K562 (cell line): Measurements from ENCODE around the gene SGK1. TPM values are rescaled to one million over a fixed set of nuclear protein-coding genes. Genes with fewer than 3 reads are reported as not detected.
"Not testable (repeated sequence)": the region's sequence is repeated elsewhere in the genome, so short reads cannot be mapped to it uniquely, and the experiment has no call there.

Experiments
- ATAC-seq: fragments of 200-7000 bp; cut with Tn5 transposase; 3 replicates; pipeline ENCODE4 v1.9.1; 2020; ENCODE audit warnings: moderate library complexity
- BruUV-seq: library from RNA; stranded (reverse); fragments of 400-500 nt; replicated peaks from 2 replicates; lab custom pipeline; 2021; lab: Mats Ljungman, UMichigan
- CTCF ChIA-PET: fragments of 300-600 bp; formaldehyde crosslinking; extraction: SDS; loops from one replicate; lab custom pipeline; 2021; ENCODE audit warnings: low intra/inter-chr PET ratio; lab: Yijun Ruan, JAX
- POLR2A ChIA-PET: fragments of 300-600, 350-650 bp; sonication (Branson Sonifier 250); formaldehyde crosslinking; extraction: SDS; loops from one replicate; lab custom pipeline; 2021; ENCODE audit warnings: antibody characterized with exemption, inconsistent platforms; lab: Yijun Ruan, JAX
- DNase-seq, 4 experiments: peaks; one replicate each; pipeline versions ENCODE4 v3.0.0 to v3.0.0-alpha.2; 2011 to 2018; ENCODE audit warnings: low spot score in 3 of 4, mixed read lengths in 3 of 4; ENCODE audit errors: extremely low read depth in 1 of 4
- FAIRE-seq: peaks from 2 replicates; lab custom pipeline; 2011; peaks lifted over from hg19 to GRCh38; lab: Jason Lieb, UNC
- H2AFZ ChIP-seq: 2 replicates; pipeline ENCODE4 v1.6.0; 2011; ENCODE audit warnings: low read depth, low read length, control low read depth, inconsistent platforms
- H3K27ac ChIP-seq: fragments of 200-600 bp; 3 replicates; pipeline ENCODE4 v1.8.0; 2011; ENCODE audit warnings: low read depth, mild to moderate bottlenecking, control low read depth, inconsistent platforms, low read length, moderate library complexity, mixed read lengths; ENCODE audit errors: extremely low read depth
- H3K27me3 ChIP-seq, 2 experiments: fragments of 300-600 bp in 1 of 2; 2 replicates in 1 of 2; 3 replicates in 1 of 2; pipeline versions ENCODE4 v1.6.0 to v1.8.0; 2011; ENCODE audit warnings: inconsistent platforms in 2 of 2, low read length in 2 of 2, mild to moderate bottlenecking in 1 of 2, mixed read lengths in 1 of 2, moderate library complexity in 1 of 2; ENCODE audit not compliant: control insufficient read depth in 2 of 2, insufficient read depth in 2 of 2
- H3K36me3 ChIP-seq: fragments of 300-600 bp; 3 replicates; pipeline ENCODE4 v1.8.0; 2011; ENCODE audit warnings: mild to moderate bottlenecking, low read length, inconsistent platforms; ENCODE audit not compliant: control insufficient read depth, insufficient read depth
- H3K4me1 ChIP-seq, 2 experiments: fragments of 200-600 bp in 1 of 2; replicated peaks in 1 of 2; 2 replicates in 1 of 2; 3 replicates in 1 of 2; pipeline versions ENCODE4 v1.5.1 to v1.8.0; 2011; ENCODE audit warnings: inconsistent platforms in 2 of 2, low read length in 2 of 2, mild to moderate bottlenecking in 1 of 2, mixed read lengths in 1 of 2, moderate library complexity in 1 of 2; ENCODE audit not compliant: control insufficient read depth in 2 of 2, insufficient read depth in 2 of 2
- H3K4me2 ChIP-seq: 2 replicates; pipeline ENCODE4 v1.6.1; 2011; ENCODE audit warnings: low read length, control low read depth, inconsistent platforms, mixed read lengths; ENCODE audit not compliant: insufficient read depth
- H3K4me3 ChIP-seq: fragments of 200-600 bp; sonication (generic), shearing (Covaris generic); 2 replicates; pipeline ENCODE4 v1.5.1; 2016; ENCODE audit warnings: control low read depth, inconsistent platforms
- H3K79me2 ChIP-seq: fragments of 200-600 bp; 3 replicates; pipeline ENCODE4 v1.8.0; 2011; ENCODE audit warnings: low read length, inconsistent platforms; ENCODE audit not compliant: control insufficient read depth, insufficient read depth
- H3K9ac ChIP-seq, 2 experiments: 2 replicates each; pipeline versions ENCODE4 v1.6.0 to v1.6.1; 2011; ENCODE audit warnings: low read depth in 2 of 2, low read length in 2 of 2, control low read depth in 1 of 2, inconsistent platforms in 1 of 2, mild to moderate bottlenecking in 1 of 2, mixed read lengths in 1 of 2; ENCODE audit not compliant: insufficient read depth in 1 of 2
- H3K9me1 ChIP-seq: one replicate; pipeline ENCODE4 v1.6.0; 2011; ENCODE audit warnings: inconsistent platforms, mild to moderate bottlenecking, low read length, moderate library complexity; ENCODE audit not compliant: control insufficient read depth, insufficient read depth
- H3K9me3 ChIP-seq: replicated peaks from 2 replicates; pipeline ENCODE4 v1.5.1; 2011; ENCODE audit warnings: low read depth, low read length, inconsistent platforms; ENCODE audit not compliant: control insufficient read depth, insufficient read depth
- H4K20me1 ChIP-seq: replicated peaks from 2 replicates; pipeline ENCODE4 v1.6.1; 2011; ENCODE audit warnings: low read length, inconsistent platforms, mixed read lengths; ENCODE audit not compliant: control insufficient read depth, insufficient read depth
- ATF7 ChIP-seq: fragments of 450-650 bp; IDR thresholded peaks from 2 replicates; pipeline ENCODE4 v1.7.1; 2014; ENCODE audit warnings: mild to moderate bottlenecking, moderate library complexity
- CHD1 ChIP-seq: fragments of 200-600 bp; sonication (generic); IDR thresholded peaks from one replicate; pipeline ENCODE4 v1.6.1; 2012; ENCODE audit warnings: mild to moderate bottlenecking, moderate library complexity, low read length, inconsistent platforms
- CREB3 ChIP-seq: fragments of 450-650 bp; conservative IDR thresholded peaks from 2 replicates; pipeline ENCODE4 v1.6.1; 2016; ENCODE audit warnings: missing genetic modification characterization, low read depth, mild to moderate bottlenecking, missing compliant biosample characterization, moderate library complexity
- CREBBP ChIP-seq: IDR thresholded peaks from one replicate; pipeline ENCODE4 v1.6.1; 2012; ENCODE audit warnings: low read depth, mild to moderate bottlenecking, control low read depth, inconsistent platforms, low read length
- HDAC2 ChIP-seq: fragments of 450-650 bp; IDR thresholded peaks from 2 replicates; pipeline ENCODE4 v1.6.1; 2016; ENCODE audit warnings: mild to moderate bottlenecking
- KDM1A ChIP-seq, 2 experiments: fragments of 450-650 bp; IDR thresholded peaks; 2 replicates each; pipeline ENCODE4 v1.6.1; 2016; ENCODE audit warnings: mild to moderate bottlenecking in 2 of 2
- KDM5B ChIP-seq: fragments of 200-600 bp; sonication (generic); IDR thresholded peaks from 2 replicates; pipeline ENCODE4 v1.6.1; 2012; ENCODE audit warnings: low read depth, mild to moderate bottlenecking, moderate library complexity, low read length, control low read depth, inconsistent platforms; ENCODE audit not compliant: insufficient replicate concordance
- RBM15 ChIP-seq: fragments of 200-400 bp; formaldehyde crosslinking; IDR thresholded peaks from 2 replicates; pipeline ENCODE4 v1.6.1; 2018; ENCODE audit warnings: mild to moderate bottlenecking, low read length, moderate library complexity; ENCODE audit not compliant: insufficient read depth
- ZNF239 ChIP-seq: fragments of 250-450 bp; sonication (Bioruptor Pico); IDR thresholded peaks from 2 replicates; pipeline ENCODE4 v1.4.0; 2020; ENCODE audit warnings: mild to moderate bottlenecking
- ZNF398 ChIP-seq: fragments of 250-450 bp; sonication (Bioruptor Pico); IDR thresholded peaks from 2 replicates; pipeline ENCODE4 v1.8.0; 2021; ENCODE audit warnings: moderate library complexity, mild to moderate bottlenecking, inconsistent platforms
- WGBS: fragments of 100-300 bp; shearing (Covaris generic); methylation state at CpG from one replicate; pipeline ENCODE4 v1.1.6; 2016; ENCODE audit warnings: low coverage, mixed read lengths; ENCODE audit not compliant: insufficient coverage; ENCODE audit errors: missing lambda C conversion rate; 5-methylcytosine and 5-hydroxymethylcytosine counted together
- in situ Hi-C: fragments of 300-500 bp; cut with MboI; formaldehyde crosslinking; loops from 4 replicates; pipeline ENCODE4 v1.15.0; 2018; ENCODE audit warnings: inconsistent platforms, mixed read lengths
- intact Hi-C: fragments of 100-400 bp; cut with micrococcal nuclease; formaldehyde crosslinking; loops from 2 replicates; pipeline ENCODE4 v1.14.2; 2022
- polyA plus RNA-seq, 8 experiments: library from polyadenylated mRNA; depleted of rRNA in 4 of 8; stranded (reverse) in 5 of 8; unstranded in 3 of 8; fragments of >200 nt; fragmentation: Nextera tagmentation in 2 of 8; fragmentation: Illumina TruSeq in 1 of 8; extraction: Ambion mirVana in 2 of 8; extraction: Trizol in 1 of 8; gene quantifications; 2 replicates each; pipeline versions ENCODE4 v1.2.1 to v1.2.3, GENCODE V29; 2011 to 2014; ENCODE audit warnings: inconsistent platforms in 1 of 8, missing spikeins in 1 of 8
- total RNA-seq, 7 experiments: library from RNA; depleted of rRNA in 6 of 7; stranded (reverse); fragments of >200 nt in 6 of 7; fragmentation: Illumina TruSeq in 2 of 7; extraction: Trizol in 2 of 7; gene quantifications; 2 replicates each; pipeline versions ENCODE4 v1.2.1 to v1.2.3, GENCODE V29; 2011 to 2021; ENCODE audit warnings: low replicate concordance in 1 of 7

The SGK1 gene
- total and polyA plus RNA-seq, 9 of the 15 experiments (the other 6 are each of a cell fraction or from before 2014, with no cell fraction given) = 3.5 to 7.2 (median 3.9) TPM

GRCh38 chr6:134304381-134304780 lies 13.5 kb downstream of the SGK1 start:
- H3K9ac ChIP-seq, ATAC-seq, H4K20me1 ChIP-seq, in situ Hi-C loops, H2AFZ ChIP-seq, H3K9me3 ChIP-seq, H3K79me2 ChIP-seq, POLR2A ChIA-PET, H3K27ac ChIP-seq, DNase-seq, H3K36me3 ChIP-seq, FAIRE-seq, CTCF ChIA-PET, H3K4me1 ChIP-seq, H3K4me3 ChIP-seq, BruUV-seq, H3K27me3 ChIP-seq, H3K9me1 ChIP-seq, intact Hi-C loops, H3K4me2 ChIP-seq: not testable (repeated sequence)
- WGBS = 40% methylated on average over 6 of the region's 6 CpGs
- 0 out of 4 replicates have a peak, but pooled peaks have one; percentile 10 to 34 for TF ChIP-seq KDM1A (IDR thresholded peaks at IDR 0.05)

- Histone ChIP-seq H3K36me3 (no peaks in the 10 kb centered on the region), H3K4me2 (no peak overlapping the region), H3K9me1 (no peaks in the 10 kb centered on the region), H3K79me2 (no peaks in the 10 kb centered on the region), H4K20me1 (no peaks in the 10 kb centered on the region), H3K27me3 (no peaks in the 10 kb centered on the region), H3K4me1 (no peaks in the 10 kb centered on the region; a peak in 1 of 5 replicates), H3K27ac (no peak overlapping the region), H3K4me3 (no peak overlapping the region), H3K9me3 (no peaks in the 10 kb centered on the region), H3K9ac (no peak overlapping the region), H2AFZ (peak overlapping the region; percentile 59)
- FAIRE-seq (no peak), ATAC-seq (peak; percentile 36; the same call in 2 of the 3 replicates), DNase-seq (no peak)
- intact Hi-C loops (no loop called here), in situ Hi-C loops (no loop called here)
- POLR2A ChIA-PET = no interaction called here
- WGBS = 40% methylated on average over 6 of the region's 6 CpGs
- CTCF ChIA-PET = no interaction called here
- no TSS peak for BruUV-seq
- no peak for TF ChIP-seq HDAC2
- no peak for TF ChIP-seq CREB3 (tag)
- no peak for TF ChIP-seq ZNF239 (CRISPR knock-in tag)
- no peak for TF ChIP-seq ZNF398 (CRISPR knock-in tag)
- TF ChIP-seq ATF7 = no peak
- TF ChIP-seq KDM5B = no peak
- TF ChIP-seq CHD1 = no peak
- TF ChIP-seq RBM15 = no peak
- TF ChIP-seq CREBBP = no peak
Observed at GRCh38 chr6:134303891-134304290, 14.0 kb downstream of the SGK1 start.
